Measurements from ENCODE around the gene PLSCR4.

The PLSCR4 gene

GRCh38 chr3:146227486-146227885, 23.4 kb downstream of the PLSCR4 start (continued):
- no peak for TF ChIP-seq ZBTB44 (tag by site-specific recombination; IDR thresholded peaks at IDR 0.05)
- TF ChIP-seq ZNF174 (tag by site-specific recombination; IDR thresholded peaks at IDR 0.05), result no peak
- TF ChIP-seq, protein P1, sequence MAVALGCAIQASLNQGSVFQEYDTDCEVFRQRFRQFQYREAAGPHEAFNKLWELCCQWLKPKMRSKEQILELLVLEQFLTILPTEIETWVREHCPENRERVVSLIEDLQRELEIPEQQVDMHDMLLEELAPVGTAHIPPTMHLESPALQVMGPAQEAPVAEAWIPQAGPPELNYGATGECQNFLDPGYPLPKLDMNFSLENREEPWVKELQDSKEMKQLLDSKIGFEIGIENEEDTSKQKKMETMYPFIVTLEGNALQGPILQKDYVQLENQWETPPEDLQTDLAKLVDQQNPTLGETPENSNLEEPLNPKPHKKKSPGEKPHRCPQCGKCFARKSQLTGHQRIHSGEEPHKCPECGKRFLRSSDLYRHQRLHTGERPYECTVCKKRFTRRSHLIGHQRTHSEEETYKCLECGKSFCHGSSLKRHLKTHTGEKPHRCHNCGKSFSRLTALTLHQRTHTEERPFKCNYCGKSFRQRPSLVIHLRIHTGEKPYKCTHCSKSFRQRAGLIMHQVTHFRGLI (tag by site-specific recombination; IDR thresholded peaks at IDR 0.05), result no peak
- TF ChIP-seq, protein P2, sequence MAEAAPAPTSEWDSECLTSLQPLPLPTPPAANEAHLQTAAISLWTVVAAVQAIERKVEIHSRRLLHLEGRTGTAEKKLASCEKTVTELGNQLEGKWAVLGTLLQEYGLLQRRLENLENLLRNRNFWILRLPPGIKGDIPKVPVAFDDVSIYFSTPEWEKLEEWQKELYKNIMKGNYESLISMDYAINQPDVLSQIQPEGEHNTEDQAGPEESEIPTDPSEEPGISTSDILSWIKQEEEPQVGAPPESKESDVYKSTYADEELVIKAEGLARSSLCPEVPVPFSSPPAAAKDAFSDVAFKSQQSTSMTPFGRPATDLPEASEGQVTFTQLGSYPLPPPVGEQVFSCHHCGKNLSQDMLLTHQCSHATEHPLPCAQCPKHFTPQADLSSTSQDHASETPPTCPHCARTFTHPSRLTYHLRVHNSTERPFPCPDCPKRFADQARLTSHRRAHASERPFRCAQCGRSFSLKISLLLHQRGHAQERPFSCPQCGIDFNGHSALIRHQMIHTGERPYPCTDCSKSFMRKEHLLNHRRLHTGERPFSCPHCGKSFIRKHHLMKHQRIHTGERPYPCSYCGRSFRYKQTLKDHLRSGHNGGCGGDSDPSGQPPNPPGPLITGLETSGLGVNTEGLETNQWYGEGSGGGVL (tag by site-specific recombination; IDR thresholded peaks at IDR 0.05), result no peak
- TF ChIP-seq GLIS1 (tag by site-specific recombination; IDR thresholded peaks at IDR 0.05), result no peak

DNA sequence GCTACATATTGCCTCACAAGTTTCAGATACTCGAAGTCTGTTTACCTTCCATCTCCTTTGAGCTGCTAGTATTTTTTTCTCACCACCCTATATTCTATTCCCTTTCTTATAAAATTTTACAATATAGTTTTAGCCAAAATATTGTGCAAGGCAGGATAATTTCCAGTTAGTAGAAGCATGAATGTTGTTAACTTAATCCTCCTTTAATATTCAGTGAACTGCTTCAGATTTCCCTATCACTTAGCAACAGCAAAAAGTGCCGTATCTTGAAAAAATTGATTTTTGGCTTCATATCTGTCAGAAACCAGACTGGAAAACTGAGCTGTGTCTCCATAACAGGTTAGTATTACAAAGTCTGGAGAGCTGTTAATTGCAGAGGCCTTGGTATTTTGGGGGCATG, 24.0 kb downstream of the PLSCR4 start:
- H3K9me3 ChIP-seq (ENCODE audit: control insufficient read depth, insufficient read depth, low read depth, low read length), result no peaks in the 10 kb centered on the region
- no peaks in the 10 kb centered on the region for H3K36me3 ChIP-seq (ENCODE audit: control insufficient read depth in 2 of 2, insufficient read depth in 1 of 2, low read length in 2 of 2)
- ChIA-PET POLR2A (no interaction called here), CTCF (interaction anchor here (1.0 kb wide), 1 partner anchor 161 kb away, joined by 4 read pairs; no protein-coding TSS in a partner anchor)
- no peaks in the 10 kb centered on the region for H3K4me1 ChIP-seq (ENCODE audit: control insufficient read depth, insufficient read depth, low read length)
- no peak overlapping the region for H3K4me3 ChIP-seq (ENCODE audit: low read depth, low read length)
- no peak for TF ChIP-seq FEZF1 (tag by site-specific recombination; IDR thresholded peaks at IDR 0.05)
- no peak for TF ChIP-seq ZNF416 (tag by site-specific recombination; IDR thresholded peaks at IDR 0.05)
- TF ChIP-seq ZNF521 (tag by site-specific recombination; IDR thresholded peaks at IDR 0.05), result no peak
- TF ChIP-seq ZNF362 (tag by site-specific recombination; IDR thresholded peaks at IDR 0.05), result no peak
- TF ChIP-seq MYNN (tag by site-specific recombination; IDR thresholded peaks at IDR 0.05; ENCODE audit: borderline replicate concordance), result no peak
- no peak for TF ChIP-seq KLF7 (tag by site-specific recombination; IDR thresholded peaks at IDR 0.05; ENCODE audit: borderline replicate concordance)
- TF ChIP-seq, protein P3, sequence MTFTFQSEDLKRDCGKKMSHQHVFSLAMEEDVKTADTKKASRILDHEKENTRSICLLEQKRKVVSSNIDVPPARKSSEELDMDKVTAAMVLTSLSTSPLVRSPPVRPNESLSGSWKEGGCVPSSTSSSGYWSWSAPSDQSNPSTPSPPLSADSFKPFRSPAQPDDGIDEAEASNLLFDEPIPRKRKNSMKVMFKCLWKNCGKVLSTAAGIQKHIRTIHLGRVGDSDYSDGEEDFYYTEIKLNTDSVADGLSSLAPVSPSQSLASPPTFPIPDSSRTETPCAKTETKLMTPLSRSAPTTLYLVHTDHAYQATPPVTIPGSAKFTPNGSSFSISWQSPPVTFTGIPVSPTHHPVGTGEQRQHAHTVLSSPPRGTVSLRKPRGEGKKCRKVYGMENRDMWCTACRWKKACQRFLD (tag by site-specific recombination; IDR thresholded peaks at IDR 0.05), result no peak
- no peak for TF ChIP-seq ZNF571 (tag by site-specific recombination; IDR thresholded peaks at IDR 0.05)
- TF ChIP-seq, protein P4, sequence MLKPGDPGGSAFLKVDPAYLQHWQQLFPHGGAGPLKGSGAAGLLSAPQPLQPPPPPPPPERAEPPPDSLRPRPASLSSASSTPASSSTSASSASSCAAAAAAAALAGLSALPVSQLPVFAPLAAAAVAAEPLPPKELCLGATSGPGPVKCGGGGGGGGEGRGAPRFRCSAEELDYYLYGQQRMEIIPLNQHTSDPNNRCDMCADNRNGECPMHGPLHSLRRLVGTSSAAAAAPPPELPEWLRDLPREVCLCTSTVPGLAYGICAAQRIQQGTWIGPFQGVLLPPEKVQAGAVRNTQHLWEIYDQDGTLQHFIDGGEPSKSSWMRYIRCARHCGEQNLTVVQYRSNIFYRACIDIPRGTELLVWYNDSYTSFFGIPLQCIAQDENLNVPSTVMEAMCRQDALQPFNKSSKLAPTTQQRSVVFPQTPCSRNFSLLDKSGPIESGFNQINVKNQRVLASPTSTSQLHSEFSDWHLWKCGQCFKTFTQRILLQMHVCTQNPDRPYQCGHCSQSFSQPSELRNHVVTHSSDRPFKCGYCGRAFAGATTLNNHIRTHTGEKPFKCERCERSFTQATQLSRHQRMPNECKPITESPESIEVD (tag by site-specific recombination; IDR thresholded peaks at IDR 0.05), result no peak
- TF ChIP-seq ZNF76 (tag by site-specific recombination; IDR thresholded peaks at IDR 0.05; ENCODE audit: borderline replicate concordance, low read depth), result no peak
- TF ChIP-seq REPIN1 (tag by site-specific recombination; IDR thresholded peaks at IDR 0.05; ENCODE audit: low read depth), result no peak
- TF ChIP-seq ZNF23 (tag by site-specific recombination; IDR thresholded peaks at IDR 0.05; ENCODE audit: borderline replicate concordance), result no peak
- TF ChIP-seq ZBTB48 (tag by site-specific recombination; IDR thresholded peaks at IDR 0.05), result no peak
- TF ChIP-seq ZNF707 (tag by site-specific recombination; IDR thresholded peaks at IDR 0.05), result no peak
- no peak for TF ChIP-seq KLF16 (tag by site-specific recombination; IDR thresholded peaks at IDR 0.05)
- no peak for TF ChIP-seq SP7 (tag by site-specific recombination; IDR thresholded peaks at IDR 0.05)
- TF ChIP-seq, protein P5, sequence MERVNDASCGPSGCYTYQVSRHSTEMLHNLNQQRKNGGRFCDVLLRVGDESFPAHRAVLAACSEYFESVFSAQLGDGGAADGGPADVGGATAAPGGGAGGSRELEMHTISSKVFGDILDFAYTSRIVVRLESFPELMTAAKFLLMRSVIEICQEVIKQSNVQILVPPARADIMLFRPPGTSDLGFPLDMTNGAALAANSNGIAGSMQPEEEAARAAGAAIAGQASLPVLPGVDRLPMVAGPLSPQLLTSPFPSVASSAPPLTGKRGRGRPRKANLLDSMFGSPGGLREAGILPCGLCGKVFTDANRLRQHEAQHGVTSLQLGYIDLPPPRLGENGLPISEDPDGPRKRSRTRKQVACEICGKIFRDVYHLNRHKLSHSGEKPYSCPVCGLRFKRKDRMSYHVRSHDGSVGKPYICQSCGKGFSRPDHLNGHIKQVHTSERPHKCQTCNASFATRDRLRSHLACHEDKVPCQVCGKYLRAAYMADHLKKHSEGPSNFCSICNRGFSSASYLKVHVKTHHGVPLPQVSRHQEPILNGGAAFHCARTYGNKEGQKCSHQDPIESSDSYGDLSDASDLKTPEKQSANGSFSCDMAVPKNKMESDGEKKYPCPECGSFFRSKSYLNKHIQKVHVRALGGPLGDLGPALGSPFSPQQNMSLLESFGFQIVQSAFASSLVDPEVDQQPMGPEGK (tag by site-specific recombination; IDR thresholded peaks at IDR 0.05), result no peak
- no peak for TF ChIP-seq ZNF148 (tag by site-specific recombination; IDR thresholded peaks at IDR 0.05; ENCODE audit: borderline replicate concordance)
- H3K27ac ChIP-seq (ENCODE audit: extremely low read depth, low read depth, low read length), result no peak overlapping the region
